Breast epithelium (tissue), 4 donors: ENCODE measurements around the gene GNAT3. TPM values are rescaled to one million over a fixed set of nuclear protein-coding genes. Genes with fewer than 3 reads are reported as not detected.

Experiments
- DNase-seq, 2 donors: peaks; one replicate each; pipeline ENCODE4 v3.0.0-alpha.2; 2019; ENCODE audit warnings: low spot score in 2 of 2
- H3K27ac ChIP-seq, 2 donors: fragments of 200-600 bp; sonication (generic) in 1 of 2; one replicate each; pipeline ENCODE4 v1.5.1; 2016 to 2019; ENCODE audit warnings: mild to moderate bottlenecking in 1 of 2
- H3K27me3 ChIP-seq, 2 donors: fragments of 200-600 bp; sonication (generic) in 1 of 2; one replicate each; pipeline versions ENCODE4 v1.5.1 to v1.6.0; 2017 to 2019; ENCODE audit warnings: control low read depth in 1 of 2, mild to moderate bottlenecking in 1 of 2
- H3K36me3 ChIP-seq: fragments of 200-600 bp; one replicate; pipeline ENCODE4 v1.5.1; 2019
- H3K4me1 ChIP-seq, 2 donors: fragments of 200-600 bp; sonication (generic); one replicate each; pipeline ENCODE4 v1.5.1; 2016 to 2019; ENCODE audit warnings: control low read depth in 1 of 2
- H3K4me3 ChIP-seq, 3 donors: fragments of 200-600 bp; sonication (generic); 1 replicate in 2 of 3; 2 replicates in 1 of 3; pipeline ENCODE4 v1.5.1; 2016 to 2019; ENCODE audit warnings: mild to moderate bottlenecking in 3 of 3, moderate library complexity in 2 of 3
- H3K9me3 ChIP-seq, 2 donors: fragments of 200-600 bp; sonication (generic) in 1 of 2; one replicate each; pipeline ENCODE4 v1.5.1; 2016 to 2019; ENCODE audit warnings: control low read depth in 1 of 2
- CTCF ChIP-seq, 3 donors: fragments of 450-650 bp; IDR thresholded peaks; one replicate each; pipeline ENCODE4 v1.5.1; 2016 to 2017; ENCODE audit warnings: antibody characterized with exemption in 3 of 3, mild to moderate bottlenecking in 3 of 3, moderate library complexity in 3 of 3
- POLR2A ChIP-seq: fragments of 450-650 bp; IDR thresholded peaks from one replicate; pipeline ENCODE4 v1.6.1; 2016; ENCODE audit warnings: antibody characterized with exemption, mild to moderate bottlenecking, moderate library complexity
- POLR2AphosphoS5 ChIP-seq, 3 donors: sonication (generic); formaldehyde crosslinking; IDR thresholded peaks; one replicate each; pipeline ENCODE4 v1.6.1; 2017; ENCODE audit warnings: antibody characterized with exemption in 3 of 3
- intact Hi-C: fragments of 100-400 bp; cut with DNase I; formaldehyde crosslinking; loops from one replicate; pipeline ENCODE4 v1.15.1; 2023; ENCODE audit warnings: low total_unique reads
- total RNA-seq, 3 donors: library from RNA; depleted of rRNA; stranded (reverse); fragments of >200 nt; gene quantifications; one replicate each; pipeline ENCODE4 v1.1.0, GENCODE V29; 2016

Gene GNAT3
- total RNA-seq, 3 donors from 2014 or later, result not detected

GRCh38 chr7:80542398-80542797 lies 30.5 kb upstream of the GNAT3 start:
- no peak overlapping the region for H3K4me3 ChIP-seq
- H3K27ac ChIP-seq, result peak overlapping the region; percentile 15 to 52
- no peaks in the 10 kb centered on the region for H3K9me3 ChIP-seq
- H3K27me3 ChIP-seq, result no peaks in the 10 kb centered on the region
- no peaks in the 10 kb centered on the region for H3K4me1 ChIP-seq
- DNase-seq, result no peak
- intact Hi-C loops, result no loop called here
- no peaks in the 10 kb centered on the region for H3K36me3 ChIP-seq
- TF ChIP-seq POLR2AphosphoS5 (IDR thresholded peaks at IDR 0.05), result no peak
- TF ChIP-seq CTCF (IDR thresholded peaks at IDR 0.05), result no peak
- no peak for TF ChIP-seq POLR2A

GRCh38 chr7:80540836-80541235 lies 29.0 kb upstream of the GNAT3 start:
- H3K4me1 ChIP-seq, result no peaks in the 10 kb centered on the region
- no peak overlapping the region for H3K4me3 ChIP-seq
- no peaks in the 10 kb centered on the region for H3K27me3 ChIP-seq
- DNase-seq, result no peak
- no peaks in the 10 kb centered on the region for H3K9me3 ChIP-seq
- TF ChIP-seq POLR2A, result no peak
- TF ChIP-seq CTCF (IDR thresholded peaks at IDR 0.05), result no peak
- TF ChIP-seq POLR2AphosphoS5 (IDR thresholded peaks at IDR 0.05), result no peak
- no peak overlapping the region for H3K27ac ChIP-seq
- no peaks in the 10 kb centered on the region for H3K36me3 ChIP-seq
- intact Hi-C loops, result no loop called here

- Histone ChIP-seq H3K36me3 (no peaks in the 10 kb centered on the region), H3K9me3 (no peaks in the 10 kb centered on the region), H3K27ac (no peak overlapping the region), H3K4me3 (no peak overlapping the region), H3K4me1 (no peaks in the 10 kb centered on the region), H3K27me3 (no peaks in the 10 kb centered on the region)
- no peak for DNase-seq
- TF ChIP-seq POLR2AphosphoS5 (IDR thresholded peaks at IDR 0.05) (no peak), POLR2A (no peak), CTCF (IDR thresholded peaks at IDR 0.05) (no peak)
- intact Hi-C loops, result no loop called here
Observed at GRCh38 chr7:80537091-80537490, 25.2 kb upstream of the GNAT3 start.

- Histone ChIP-seq H3K27ac (no peak overlapping the region), H3K27me3 (no peaks in the 10 kb centered on the region), H3K36me3 (no peaks in the 10 kb centered on the region), H3K9me3 (no peaks in the 10 kb centered on the region), H3K4me1 (no peaks in the 10 kb centered on the region), H3K4me3 (no peak overlapping the region)
- TF ChIP-seq CTCF (IDR thresholded peaks at IDR 0.05), result no peak
- TF ChIP-seq POLR2AphosphoS5 (IDR thresholded peaks at IDR 0.05), result no peak
- TF ChIP-seq POLR2A, result no peak
- intact Hi-C loops, result no loop called here
- DNase-seq, result no peak
Observed at GRCh38 chr7:80536426-80536825, 24.6 kb upstream of the GNAT3 start.

- intact Hi-C loops, result no loop called here
- Histone ChIP-seq H3K27me3 (no peaks in the 10 kb centered on the region), H3K4me1 (no peaks in the 10 kb centered on the region), H3K36me3 (no peaks in the 10 kb centered on the region), H3K4me3 (no peak overlapping the region), H3K9me3 (no peaks in the 10 kb centered on the region), H3K27ac (no peak overlapping the region)
- DNase-seq, result no peak
- TF ChIP-seq POLR2A, result no peak
- no peak for TF ChIP-seq POLR2AphosphoS5 (IDR thresholded peaks at IDR 0.05)
- TF ChIP-seq CTCF (IDR thresholded peaks at IDR 0.05), result no peak
Observed at GRCh38 chr7:80533287-80533686, 21.4 kb upstream of the GNAT3 start.
